CD4-positive, alpha-beta memory T cell (primary cell): ENCODE data around the gene ELMO2. TPM values are rescaled to one million over a fixed set of nuclear protein-coding genes. Genes with fewer than 3 reads are reported as not detected.

Experiments
- CTCF ChIA-PET: fragments of 350-600 bp; sonication (Branson Sonifier 250); formaldehyde crosslinking; loops from one replicate; lab custom pipeline; 2021; ENCODE audit warnings: inconsistent platforms; ENCODE audit not compliant: partially characterized antibody; lab: Charles Lee
- POLR2A ChIA-PET: fragments of 350-600 bp; sonication (Branson Sonifier 250); formaldehyde crosslinking; loops from one replicate; lab custom pipeline; 2021; ENCODE audit not compliant: partially characterized antibody; lab: Charles Lee
- DNase-seq, 5 donors: peaks; one replicate each; pipeline versions ENCODE4 v3.0.0 to v3.0.0-alpha.2; 2020 to 2022; ENCODE audit warnings: mixed read lengths in 1 of 5
- H3K27ac ChIP-seq: one replicate; pipeline ENCODE4 v1.7.0; 2013; ENCODE audit warnings: low read depth, low read length
- H3K27me3 ChIP-seq: 2 replicates; pipeline ENCODE4 v1.7.0; 2013; ENCODE audit warnings: mild to moderate bottlenecking, low read length, moderate library complexity; ENCODE audit not compliant: insufficient read depth
- H3K36me3 ChIP-seq: 2 replicates; pipeline ENCODE4 v1.7.0; 2013; ENCODE audit warnings: mild to moderate bottlenecking, low read length, moderate library complexity; ENCODE audit not compliant: insufficient read depth
- H3K4me1 ChIP-seq: 2 replicates; pipeline ENCODE4 v1.7.0; 2013; ENCODE audit warnings: mild to moderate bottlenecking, low read length, moderate library complexity; ENCODE audit not compliant: insufficient read depth
- H3K4me3 ChIP-seq, 2 donors: one replicate each; pipeline ENCODE4 v1.7.0; 2013; ENCODE audit warnings: low read length in 2 of 2, mild to moderate bottlenecking in 1 of 2
- H3K9me3 ChIP-seq, 2 donors: one replicate each; pipeline ENCODE4 v1.7.0; 2013; ENCODE audit warnings: low read length in 2 of 2, control low read depth in 1 of 2; ENCODE audit not compliant: control insufficient read depth in 1 of 2
- H3K27ac Mint-ChIP-seq, 7 donors: one replicate each; pipeline ENCODE4 v1.8.0; 2020 to 2021; ENCODE audit warnings: mixed read lengths in 7 of 7, mild to moderate bottlenecking in 6 of 7, inconsistent platforms in 3 of 7, moderate library complexity in 3 of 7
- H3K27me3 Mint-ChIP-seq, 2 donors: one replicate each; pipeline ENCODE4 v1.8.0; 2020 to 2021; ENCODE audit warnings: mixed read lengths in 2 of 2
- H3K36me3 Mint-ChIP-seq, 2 donors: one replicate each; pipeline ENCODE4 v1.8.0; 2020 to 2021; ENCODE audit warnings: mixed read lengths in 2 of 2, inconsistent platforms in 1 of 2, mild to moderate bottlenecking in 1 of 2
- H3K4me1 Mint-ChIP-seq, 4 donors: one replicate each; pipeline ENCODE4 v1.8.0; 2020 to 2021; ENCODE audit warnings: mixed read lengths in 4 of 4, mild to moderate bottlenecking in 1 of 4
- H3K4me3 Mint-ChIP-seq, 8 donors: one replicate each; pipeline ENCODE4 v1.8.0; 2020 to 2021; ENCODE audit warnings: mixed read lengths in 8 of 8, mild to moderate bottlenecking in 7 of 8, moderate library complexity in 6 of 8, inconsistent platforms in 3 of 8
- H3K9me3 Mint-ChIP-seq, 8 donors: one replicate each; pipeline ENCODE4 v1.8.0; 2020 to 2021; ENCODE audit warnings: mixed read lengths in 8 of 8, mild to moderate bottlenecking in 5 of 8, inconsistent platforms in 3 of 8, moderate library complexity in 1 of 8
- intact Hi-C: fragments of 100-400 bp; cut with micrococcal nuclease; formaldehyde crosslinking; loops from one replicate; pipeline ENCODE4 v1.15.1; 2023
- polyA plus RNA-seq, 2 donors: library from polyadenylated mRNA; unstranded; fragments of 300-500 nt; fragmentation: Illumina TruSeq; gene quantifications; one replicate each; pipeline ENCODE4 v1.2.3, GENCODE V29; 2021
- total RNA-seq, 2 experiments: library from RNA; stranded (reverse); gene quantifications; one replicate each; pipeline ENCODE4 v1.2.3, GENCODE V29; 2021

ELMO2 gene
- total and polyA plus RNA-seq, 4 experiments from 2014 or later, result 52.5 to 98.9 (median 67.9) TPM

- no peak for DNase-seq
- no peak overlapping the region for H3K4me3 ChIP-seq
- H3K36me3 ChIP-seq, result peaks cover 61% of the 10 kb centered on the region
- peaks cover 31% of the 10 kb centered on the region for H3K4me1 ChIP-seq
- H3K36me3 Mint-ChIP-seq, result peaks cover 67 to 84% of the 10 kb centered on the region in 2 donors
- POLR2A ChIA-PET, result no interaction called here
- peak overlapping the region in 6 of 7 donors; percentile 42 to 89 (median 68) for H3K27ac Mint-ChIP-seq
- no peaks in the 10 kb centered on the region for H3K9me3 Mint-ChIP-seq
- CTCF ChIA-PET, result interaction anchor here (1.4 to 1.7 kb wide), 2 partner anchors 39 to 43 kb away, joined by 3 to 4 read pairs; no protein-coding TSS in a partner anchor
- H3K4me1 Mint-ChIP-seq, result peaks cover 24 to 38% (median 32%) of the 10 kb centered on the region in 4 donors
- no peak overlapping the region for H3K27ac ChIP-seq
- no peaks in the 10 kb centered on the region for H3K27me3 Mint-ChIP-seq
- intact Hi-C loops, result no loop called here
- H3K9me3 ChIP-seq, result no peaks in the 10 kb centered on the region
- no peaks in the 10 kb centered on the region for H3K27me3 ChIP-seq
- no peak overlapping the region for H3K4me3 Mint-ChIP-seq
Observed at GRCh38 chr20:46368902-46369268, 37.5 kb downstream of the ELMO2 start.

- no peak for DNase-seq
- peaks cover 36% of the 10 kb centered on the region for H3K4me1 ChIP-seq
- POLR2A ChIA-PET, result no interaction called here
- Mint-ChIP-seq H3K27me3 (no peaks in the 10 kb centered on the region), H3K36me3 (peaks cover 66 to 86% of the 10 kb centered on the region in 2 donors), H3K27ac (peak overlapping the region; percentile 68 to 98 (median 84)), H3K4me3 (peak overlapping the region in 3 of 8 donors; percentile 16 to 47 (median 17)), H3K9me3 (no peaks in the 10 kb centered on the region), H3K4me1 (peaks cover 31 to 45% (median 38%) of the 10 kb centered on the region in 4 donors)
- CTCF ChIA-PET, result interaction anchor here (1.0 to 1.7 kb wide), 3 partner anchors 39 to 43 kb away, joined by 3 to 4 read pairs (median 3); no protein-coding TSS in a partner anchor
- intact Hi-C loops, result no loop called here
- no peaks in the 10 kb centered on the region for H3K9me3 ChIP-seq
- peaks cover 55% of the 10 kb centered on the region for H3K36me3 ChIP-seq
- no peaks in the 10 kb centered on the region for H3K27me3 ChIP-seq
- H3K4me3 ChIP-seq, result no peak overlapping the region
- H3K27ac ChIP-seq, result no peak overlapping the region
Observed at GRCh38 chr20:46367967-46368901, 38.2 kb downstream of the ELMO2 start.

- Mint-ChIP-seq H3K27ac (peak overlapping the region; percentile 84 to 99 (median 97)), H3K4me3 (no peak overlapping the region), H3K27me3 (no peaks in the 10 kb centered on the region), H3K36me3 (peaks cover 56 to 79% of the 10 kb centered on the region in 2 donors), H3K9me3 (no peaks in the 10 kb centered on the region), H3K4me1 (peaks cover 39 to 55% (median 47%) of the 10 kb centered on the region in 4 donors)
- Histone ChIP-seq H3K4me1 (peaks cover 46% of the 10 kb centered on the region), H3K4me3 (no peak overlapping the region), H3K36me3 (peaks cover 49% of the 10 kb centered on the region), H3K27me3 (no peaks in the 10 kb centered on the region), H3K9me3 (no peaks in the 10 kb centered on the region), H3K27ac (peak overlapping the region; percentile 99)
- no peak for DNase-seq
- POLR2A ChIA-PET, result no interaction called here
- CTCF ChIA-PET, result interaction anchor here (5.1 kb wide), 1 partner anchor 39 kb away, joined by 27 read pairs; the partner anchor contains the start of gene ELMO2
- intact Hi-C loops, result no loop called here
Observed at GRCh38 chr20:46367234-46367633, 39.2 kb downstream of the ELMO2 start.

GRCh38 chr20:46366826-46367225 is 39.6 kb downstream of the ELMO2 start:
- Mint-ChIP-seq H3K4me3 (peak overlapping the region in 5 of 8 donors; percentile 54 to 97 (median 88)), H3K27ac (peak overlapping the region; percentile 84 to 99 (median 97)), H3K9me3 (no peaks in the 10 kb centered on the region), H3K27me3 (no peaks in the 10 kb centered on the region), H3K4me1 (peaks cover 42 to 59% (median 50%) of the 10 kb centered on the region in 4 donors), H3K36me3 (peaks cover 52 to 77% of the 10 kb centered on the region in 2 donors)
- peaks cover 45% of the 10 kb centered on the region for H3K36me3 ChIP-seq
- DNase-seq, result no peak
- H3K27me3 ChIP-seq, result no peaks in the 10 kb centered on the region
- H3K4me1 ChIP-seq, result peaks cover 50% of the 10 kb centered on the region
- intact Hi-C loops, result no loop called here
- CTCF ChIA-PET, result interaction anchor here (1.0 to 5.1 kb wide), 2 partner anchors 17 to 40 kb away, joined by 3 to 27 read pairs; partner anchors contain the start of gene ELMO2
- no peaks in the 10 kb centered on the region for H3K9me3 ChIP-seq
- POLR2A ChIA-PET, result no interaction called here
- H3K4me3 ChIP-seq, result no peak overlapping the region
- H3K27ac ChIP-seq, result peak overlapping the region; percentile 99

GRCh38 chr20:46365487-46366220 is 40.8 kb downstream of the ELMO2 start:
- Histone ChIP-seq H3K27ac (peak overlapping the region; percentile 99), H3K36me3 (peaks cover 33% of the 10 kb centered on the region), H3K27me3 (no peaks in the 10 kb centered on the region), H3K9me3 (no peaks in the 10 kb centered on the region), H3K4me1 (peaks cover 62% of the 10 kb centered on the region), H3K4me3 (peak overlapping the region in 1 of 2 donors; percentile 95)
- ChIA-PET POLR2A (interaction anchor here (0.6 to 3.8 kb wide), 3 partner anchors 18 to 395 kb away, joined by 3 to 17 read pairs (median 5); no protein-coding TSS in a partner anchor), CTCF (interaction anchor here (1.0 to 5.1 kb wide), 2 partner anchors 18 to 41 kb away, joined by 3 to 27 read pairs; partner anchors contain the start of gene ELMO2)
- peaks cover 45 to 73% of the 10 kb centered on the region in 2 donors for H3K36me3 Mint-ChIP-seq
- intact Hi-C loops, result loop anchor here (2.0 kb wide), 1 partner anchor 395 kb away; no protein-coding TSS in a partner anchor
- no peaks in the 10 kb centered on the region for H3K9me3 Mint-ChIP-seq
- H3K27ac Mint-ChIP-seq, result peak overlapping the region; percentile 84 to 99 (median 97)
- H3K27me3 Mint-ChIP-seq, result no peaks in the 10 kb centered on the region
- peak overlapping the region; percentile 85 to 97 (median 92) for H3K4me3 Mint-ChIP-seq
- H3K4me1 Mint-ChIP-seq, result peaks cover 52 to 70% (median 61%) of the 10 kb centered on the region in 4 donors
- DNase-seq, result peak; percentile 43 to 60 (median 55)

GRCh38 chr20:46364670-46365486 is 41.5 kb downstream of the ELMO2 start:
- Mint-ChIP-seq H3K4me1 (peaks cover 55 to 74% (median 64%) of the 10 kb centered on the region in 4 donors), H3K9me3 (no peaks in the 10 kb centered on the region), H3K36me3 (peaks cover 40 to 66% of the 10 kb centered on the region in 2 donors), H3K4me3 (peak overlapping the region; percentile 85 to 97 (median 92)), H3K27me3 (no peaks in the 10 kb centered on the region), H3K27ac (peak overlapping the region; percentile 84 to 99 (median 97))
- H3K36me3 ChIP-seq, result peaks cover 25% of the 10 kb centered on the region
- ChIA-PET POLR2A (interaction anchor here (0.6 to 3.8 kb wide), 20 partner anchors 8 to 532 kb away, joined by 3 to 18 read pairs (median 4); partner anchors contain the start of genes PCIF1 and ZNF335), CTCF (interaction anchor here (1.0 to 5.1 kb wide), 4 partner anchors 25 to 46 kb away, joined by 3 to 27 read pairs (median 5); partner anchors contain the start of gene ELMO2)
- no peak for DNase-seq
- peak overlapping the region; percentile 43 to 95 for H3K4me3 ChIP-seq
- H3K9me3 ChIP-seq, result no peaks in the 10 kb centered on the region
- peaks cover 69% of the 10 kb centered on the region for H3K4me1 ChIP-seq
- peak overlapping the region; percentile 99 for H3K27ac ChIP-seq
- H3K27me3 ChIP-seq, result no peaks in the 10 kb centered on the region
- intact Hi-C loops, result loop anchor here (1.0 to 5.0 kb wide), 5 partner anchors 36 to 430 kb away; partner anchors contain the start of genes CDH22 and ELMO2
